Measurements from ENCODE around the gene SLC45A3. TPM values are rescaled to one million over a fixed set of nuclear protein-coding genes. Genes with fewer than 3 reads are reported as not detected.

Gene SLC45A3
- total RNA-seq, 1 experiment from 2014 or later = 16.7 TPM

DNA sequence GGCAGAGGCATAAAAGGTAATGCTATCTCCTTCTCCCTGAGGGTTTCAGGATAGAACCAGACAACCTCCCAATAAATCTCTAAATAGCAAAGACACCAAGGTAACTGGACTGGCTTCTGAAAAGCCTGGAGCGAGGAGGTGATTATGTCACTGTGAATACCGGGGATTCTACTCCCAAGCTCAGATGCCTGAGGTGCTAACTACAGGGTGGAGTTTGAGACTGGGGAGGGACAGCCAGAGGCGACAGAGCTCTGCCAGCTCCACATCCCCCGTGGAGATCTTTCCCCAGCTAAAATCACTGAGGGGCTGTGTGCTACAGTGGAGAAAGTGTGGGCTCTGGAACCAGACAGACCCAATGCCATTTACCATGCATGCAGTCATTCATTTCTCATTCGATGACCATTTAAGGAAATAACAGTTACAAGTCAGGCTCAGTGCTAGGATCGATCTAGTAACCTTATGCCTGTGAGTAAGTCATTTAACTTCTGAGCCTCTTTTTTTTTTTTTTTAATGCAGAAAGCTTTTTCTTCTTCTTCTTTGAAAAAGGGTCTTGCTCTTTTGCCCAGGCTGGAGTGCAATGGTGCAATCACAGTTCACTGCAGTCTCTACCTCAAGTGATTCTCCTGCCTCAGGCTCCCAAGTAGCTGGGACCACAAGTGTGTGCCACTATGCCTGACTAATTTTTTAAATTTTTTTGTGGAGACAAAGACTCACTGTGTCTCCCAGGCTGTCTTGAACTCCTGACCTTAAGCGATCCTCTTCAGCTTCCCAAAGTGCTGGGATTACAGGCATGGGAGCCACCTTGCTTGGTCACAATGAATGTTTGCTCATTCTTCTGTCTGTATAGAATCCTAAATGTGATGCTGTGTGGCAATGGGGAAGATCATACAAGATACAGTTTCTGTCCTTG, 8.1 kb upstream of the SLC45A3 start:
- Histone ChIP-seq H2BK5ac (ENCODE audit: insufficient read length, low read length) (no peak overlapping the region), H2AK5ac (ENCODE audit: insufficient read length, low read length) (no peak overlapping the region), H3K79me1 (ENCODE audit: insufficient read depth, low read depth, low read length, poor library complexity, severe bottlenecking) (no peaks in the 10 kb centered on the region), H3K23ac (ENCODE audit: insufficient read length, low read depth, low read length) (no peak overlapping the region), H2BK120ac (ENCODE audit: low read depth, low read length, poor library complexity, severe bottlenecking) (no peak overlapping the region), H3K9ac (ENCODE audit: extremely low read depth, insufficient read length, low read length) (no peak overlapping the region), H3K27me3 (ENCODE audit: insufficient read depth, low read length) (no peaks in the 10 kb centered on the region), H2BK12ac (ENCODE audit: insufficient read length, low read depth, low read length) (no peak overlapping the region), H3K18ac (ENCODE audit: insufficient read length, low read depth, low read length) (no peak overlapping the region), H2BK20ac (ENCODE audit: low read depth, low read length, poor library complexity, severe bottlenecking) (no peak overlapping the region), H3K27ac (ENCODE audit: insufficient read length, low read depth, low read length) (no peak overlapping the region), H3K4me1 (ENCODE audit: insufficient read depth, low read length) (peaks cover 6% of the 10 kb centered on the region; the same call in 1 of the 2 replicates), H3K4ac (ENCODE audit: low read depth, low read length) (no peak overlapping the region), H4K20me1 (ENCODE audit: control insufficient read depth, insufficient read depth, insufficient read length) (no peaks in the 10 kb centered on the region), H3K9me3 (ENCODE audit: control insufficient read depth, low read depth, low read length) (no peaks in the 10 kb centered on the region), H2BK15ac (ENCODE audit: low read depth, low read length) (no peak overlapping the region), H4K5ac (ENCODE audit: insufficient read length, low read depth, low read length) (no peak overlapping the region), H3K56ac (ENCODE audit: insufficient read length, low read depth, low read length) (no peak overlapping the region), H3K79me2 (ENCODE audit: insufficient read depth, low read length) (no peaks in the 10 kb centered on the region), H4K8ac (replicated peaks; ENCODE audit: insufficient read length, low read depth, low read length) (no peak overlapping the region), H2AFZ (ENCODE audit: low read length) (no peak overlapping the region), H3T11ph (ENCODE audit: low read length) (no peak overlapping the region), H3K4me2 (ENCODE audit: insufficient read depth, insufficient read length, low read length) (no peak overlapping the region), H3K14ac (ENCODE audit: insufficient read depth, low read length) (no peak overlapping the region), H3K23me2 (ENCODE audit: insufficient read length, low read depth, low read length, poor library complexity, severe bottlenecking) (no peaks in the 10 kb centered on the region), H4K91ac (ENCODE audit: insufficient read length, low read depth, low read length) (no peak overlapping the region)
- Mint-ChIP-seq H3K36me3 (ENCODE audit: insufficient read depth in 1 of 3, low read depth in 3 of 3) (no peaks in the 10 kb centered on the region), H3K4me1 (peaks cover 33 to 38% of the 10 kb centered on the region in 2 experiments), H3K9me3 (no peaks in the 10 kb centered on the region), H3K27me3 (ENCODE audit: low read depth) (peaks cover 5% of the 10 kb centered on the region), H3K4me3 (no peak overlapping the region), H3K27ac (peak overlapping the region in 1 of 3 experiments; percentile 55; a peak in 1 of 7 replicates)
- TF ChIP-seq, protein P1, sequence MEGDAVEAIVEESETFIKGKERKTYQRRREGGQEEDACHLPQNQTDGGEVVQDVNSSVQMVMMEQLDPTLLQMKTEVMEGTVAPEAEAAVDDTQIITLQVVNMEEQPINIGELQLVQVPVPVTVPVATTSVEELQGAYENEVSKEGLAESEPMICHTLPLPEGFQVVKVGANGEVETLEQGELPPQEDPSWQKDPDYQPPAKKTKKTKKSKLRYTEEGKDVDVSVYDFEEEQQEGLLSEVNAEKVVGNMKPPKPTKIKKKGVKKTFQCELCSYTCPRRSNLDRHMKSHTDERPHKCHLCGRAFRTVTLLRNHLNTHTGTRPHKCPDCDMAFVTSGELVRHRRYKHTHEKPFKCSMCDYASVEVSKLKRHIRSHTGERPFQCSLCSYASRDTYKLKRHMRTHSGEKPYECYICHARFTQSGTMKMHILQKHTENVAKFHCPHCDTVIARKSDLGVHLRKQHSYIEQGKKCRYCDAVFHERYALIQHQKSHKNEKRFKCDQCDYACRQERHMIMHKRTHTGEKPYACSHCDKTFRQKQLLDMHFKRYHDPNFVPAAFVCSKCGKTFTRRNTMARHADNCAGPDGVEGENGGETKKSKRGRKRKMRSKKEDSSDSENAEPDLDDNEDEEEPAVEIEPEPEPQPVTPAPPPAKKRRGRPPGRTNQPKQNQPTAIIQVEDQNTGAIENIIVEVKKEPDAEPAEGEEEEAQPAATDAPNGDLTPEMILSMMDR (conservative IDR thresholded peaks at IDR 0.05) = no peak
- WGBS (ENCODE audit: extremely low coverage, insufficient read length, low lambda C conversion rate) = no CpG with 5 or more reads among the region's 7 CpGs
- DNase-seq = no peak
